GM19193 (cell line): ENCODE measurements around the gene TPPP3.

Experiments
- POLR2A ChIP-seq: IDR thresholded peaks from 4 replicates; pipeline ENCODE4 v1.6.1; 2011; ENCODE audit not compliant: insufficient read depth, insufficient read length; ENCODE audit errors: extremely low read depth

Gene TPPP3

GRCh38 chr16:67415872-67416793 is 22.8 kb upstream of the TPPP3 start, which contains the start of gene ZDHHC1:
Gene ZDHHC1, minus strand, starts transcription at chr16:67416477. Its CDS starts 8,702 bp downstream, at chr16:67407775.
- no peak for TF ChIP-seq POLR2A

- no peak for TF ChIP-seq POLR2A
These were observed 20.9 kb upstream of the TPPP3 start for GRCh38 chr16:67413978-67414911.

GRCh38 chr16:67412294-67412693 is 19.0 kb upstream of the TPPP3 start:
- TF ChIP-seq POLR2A, result no peak

- TF ChIP-seq POLR2A, result no peak
These were observed 18.0 kb upstream of the TPPP3 start for GRCh38 chr16:67411339-67411738.

- no peak for TF ChIP-seq POLR2A
These were observed 16.3 kb upstream of the TPPP3 start for GRCh38 chr16:67409631-67410030.

- TF ChIP-seq POLR2A, result no peak
These were observed 14.6 kb upstream of the TPPP3 start for GRCh38 chr16:67407788-67408452.

- TF ChIP-seq POLR2A, result no peak
These were observed 14.0 kb upstream of the TPPP3 start for GRCh38 chr16:67407176-67407787.

- TF ChIP-seq POLR2A, result no peak
These were observed 13.0 kb upstream of the TPPP3 start for GRCh38 chr16:67406111-67406971.

GRCh38 chr16:67405336-67405735 is 12.0 kb upstream of the TPPP3 start:
- no peak for TF ChIP-seq POLR2A

- TF ChIP-seq POLR2A, result no peak
These were observed 11.5 kb upstream of the TPPP3 start for GRCh38 chr16:67404740-67405226.

GRCh38 chr16:67403976-67404555 is 10.8 kb upstream of the TPPP3 start:
- TF ChIP-seq POLR2A, result no peak

GRCh38 chr16:67400901-67401300 is 7.6 kb upstream of the TPPP3 start:
- no peak for TF ChIP-seq POLR2A

- TF ChIP-seq POLR2A, result no peak
These were observed 6.7 kb upstream of the TPPP3 start for GRCh38 chr16:67399749-67400704.
